IPS-18c (cell line): ENCODE data around the gene KRT15.

ENCODE experiments used
- H3K4me3 ChIP-seq: 2 replicates; pipeline ENCODE4 v1.7.0; 2013; ENCODE audit warnings: low read depth, mild to moderate bottlenecking, low read length, moderate library complexity; ENCODE audit not compliant: insufficient read depth
- H3K9me3 ChIP-seq: one replicate; pipeline ENCODE4 v1.6.1; 2013; ENCODE audit warnings: mild to moderate bottlenecking, low read length, moderate library complexity; ENCODE audit not compliant: control insufficient read depth, insufficient read depth

The KRT15 gene

DNA sequence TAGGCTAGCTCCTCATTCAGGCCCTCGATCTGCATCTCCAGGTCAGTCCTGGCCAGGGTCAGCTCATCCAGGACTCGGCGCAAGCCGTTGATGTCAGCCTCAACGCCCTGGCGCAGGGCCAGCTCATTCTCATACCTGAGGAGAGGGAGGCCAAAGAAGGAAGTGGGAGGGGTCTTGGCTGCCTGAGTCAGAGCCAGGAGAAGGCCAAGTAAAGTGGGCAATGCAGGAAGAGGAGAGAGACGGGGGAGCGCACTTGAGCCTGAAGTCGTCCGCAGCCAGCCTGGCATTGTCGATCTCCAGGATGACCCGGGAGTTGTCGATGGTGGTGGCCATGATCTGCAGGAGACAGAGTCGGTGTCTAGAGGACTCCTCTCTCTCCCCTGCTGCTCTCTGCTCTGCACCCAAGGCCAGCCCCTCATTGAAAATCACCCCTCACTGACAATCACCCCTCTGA lies 1.8 kb downstream of the KRT15 start:
- H3K9me3 ChIP-seq = no peaks in the 10 kb centered on the region
- no peak overlapping the region for H3K4me3 ChIP-seq

GRCh38 chr17:41516147-41516829 lies 2.4 kb downstream of the KRT15 start:
- H3K4me3 ChIP-seq = no peak overlapping the region
- H3K9me3 ChIP-seq = no peaks in the 10 kb centered on the region

DNA sequence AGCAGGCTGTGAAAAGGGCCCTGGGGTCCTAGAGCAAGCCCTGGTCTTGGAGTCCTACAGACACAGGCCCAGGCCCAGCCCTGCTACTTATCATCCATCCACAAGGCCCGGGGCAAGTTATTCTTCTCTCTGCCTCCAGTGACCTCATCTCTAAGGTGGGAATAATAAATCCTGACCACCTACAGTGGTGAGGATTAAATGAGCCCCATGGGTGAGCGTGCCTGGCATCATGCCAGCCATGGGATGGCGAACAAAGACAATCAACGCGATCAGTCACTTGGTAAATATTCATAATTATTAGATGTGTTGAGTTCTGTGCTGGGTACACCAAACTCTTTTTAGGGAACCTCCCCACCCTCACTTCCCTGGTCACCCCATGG lies 5.5 kb downstream of the KRT15 start:
- Histone ChIP-seq H3K9me3 (no peaks in the 10 kb centered on the region), H3K4me3 (no peak overlapping the region)

DNA sequence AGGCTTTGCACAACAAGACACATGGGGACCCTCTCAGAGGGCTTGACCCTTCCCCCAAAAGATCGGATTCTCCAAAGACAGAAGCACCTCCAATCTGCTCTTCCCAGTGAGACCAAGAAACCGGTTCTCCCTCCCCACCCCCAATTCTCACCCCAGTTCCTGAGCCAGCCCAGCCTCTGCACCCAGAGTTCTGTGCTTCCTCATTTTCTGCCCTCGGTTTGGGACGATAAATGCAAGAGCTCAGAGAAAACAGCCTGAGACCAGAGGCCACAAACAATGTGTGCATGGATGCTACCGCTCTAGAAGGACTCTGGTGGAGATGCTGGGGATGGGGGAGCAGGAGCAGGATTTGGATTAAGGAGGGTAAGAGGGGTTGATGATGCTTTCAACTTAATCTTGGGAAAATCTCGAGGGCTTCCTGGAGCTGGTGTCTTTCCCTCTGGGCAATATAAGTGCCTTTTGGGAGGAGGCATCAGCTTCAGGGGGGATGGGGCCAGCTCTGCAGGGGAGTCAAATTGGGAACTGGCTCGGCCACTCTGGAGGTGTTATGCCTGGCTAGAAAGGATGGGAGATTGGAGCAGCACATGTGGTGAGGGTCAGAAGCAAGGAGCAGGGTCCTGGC lies 6.0 kb downstream of the KRT15 start:
- H3K4me3 ChIP-seq = no peak overlapping the region
- no peaks in the 10 kb centered on the region for H3K9me3 ChIP-seq

DNA sequence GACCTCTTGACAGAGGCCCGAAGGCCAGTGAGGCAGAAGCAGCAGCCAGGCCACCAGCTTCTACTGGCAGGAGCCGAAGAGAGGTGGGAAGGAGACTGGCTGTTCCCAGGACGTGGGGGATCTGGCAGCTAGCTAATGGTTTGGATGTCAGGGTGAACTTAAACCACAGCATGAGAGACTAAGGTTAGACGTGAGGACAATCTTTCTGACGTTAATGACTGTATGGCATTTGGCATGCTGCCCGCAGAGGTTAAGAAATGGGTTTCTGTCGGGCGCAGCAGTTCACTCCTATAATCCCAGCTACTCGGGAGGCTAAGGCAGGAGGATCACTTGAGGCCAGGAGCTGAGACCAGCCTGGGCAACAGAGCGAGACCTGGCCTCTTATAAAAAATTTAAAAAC lies 7.0 kb downstream of the KRT15 start:
- H3K9me3 ChIP-seq = no peaks in the 10 kb centered on the region
- no peak overlapping the region for H3K4me3 ChIP-seq

GRCh38 chr17:41511116-41511515 lies 7.6 kb downstream of the KRT15 start:
- Histone ChIP-seq H3K9me3 (no peaks in the 10 kb centered on the region), H3K4me3 (no peak overlapping the region)

GRCh38 chr17:41510251-41511065 lies 8.2 kb downstream of the KRT15 start:
- Histone ChIP-seq H3K4me3 (no peak overlapping the region), H3K9me3 (no peaks in the 10 kb centered on the region)

- Histone ChIP-seq H3K4me3 (no peak overlapping the region), H3K9me3 (no peaks in the 10 kb centered on the region)
These were observed 11.3 kb downstream of the KRT15 start for GRCh38 chr17:41507315-41507880.

- no peak overlapping the region for H3K4me3 ChIP-seq
- no peaks in the 10 kb centered on the region for H3K9me3 ChIP-seq
These were observed 12.6 kb downstream of the KRT15 start for GRCh38 chr17:41505809-41506767.

DNA sequence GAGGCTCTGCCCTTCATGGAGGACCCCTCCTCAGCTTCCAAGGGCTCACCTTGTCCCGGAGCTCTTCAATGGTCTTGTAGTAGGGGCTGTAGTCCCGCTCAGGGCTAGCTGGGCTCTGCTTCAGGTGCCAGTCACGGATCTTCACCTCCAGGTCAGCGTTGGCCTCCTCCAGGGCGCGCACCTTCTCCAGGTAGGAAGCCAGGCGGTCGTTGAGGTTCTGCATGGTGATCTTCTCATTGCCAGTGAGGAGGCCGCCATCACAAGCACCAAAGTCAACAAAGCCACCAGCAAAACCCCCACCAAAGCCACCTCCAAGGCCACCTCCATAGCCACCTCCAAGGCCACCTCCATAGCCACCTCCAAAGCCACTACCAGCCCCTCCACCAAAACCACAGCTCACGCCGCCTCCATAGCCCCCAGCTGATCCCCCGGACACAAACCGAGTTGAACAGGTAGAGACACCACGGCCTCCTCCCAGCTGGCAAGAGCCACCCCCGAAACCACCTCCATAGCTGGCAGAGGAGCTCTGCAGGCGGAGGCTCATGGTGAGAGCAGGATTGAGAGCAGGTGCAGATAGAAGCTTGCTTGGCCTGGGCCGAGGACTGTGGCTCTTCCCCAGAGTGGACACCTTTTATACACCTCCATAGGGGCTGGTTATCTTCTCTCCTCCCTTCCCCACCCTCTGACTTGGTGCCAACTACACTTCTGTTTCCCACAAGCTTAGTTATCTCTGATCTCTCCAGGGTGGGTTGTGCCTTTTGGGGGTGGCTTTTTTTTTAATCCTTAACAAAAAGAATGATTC lies 13.5 kb downstream of the KRT15 start, which contains the start of gene KRT13:
Gene KRT13, minus strand, starts transcription at position 606 of the 802 bp plus-strand sequence. Its CDS starts 62 bp downstream, at position 544.
- no peak within 1 kb of the TSS for H3K4me3 ChIP-seq
- H3K9me3 ChIP-seq = no peaks in the 10 kb centered on the region

GRCh38 chr17:41504246-41504977 lies 14.3 kb downstream of the KRT15 start:
- no peaks in the 10 kb centered on the region for H3K9me3 ChIP-seq
- H3K4me3 ChIP-seq = no peak overlapping the region

DNA sequence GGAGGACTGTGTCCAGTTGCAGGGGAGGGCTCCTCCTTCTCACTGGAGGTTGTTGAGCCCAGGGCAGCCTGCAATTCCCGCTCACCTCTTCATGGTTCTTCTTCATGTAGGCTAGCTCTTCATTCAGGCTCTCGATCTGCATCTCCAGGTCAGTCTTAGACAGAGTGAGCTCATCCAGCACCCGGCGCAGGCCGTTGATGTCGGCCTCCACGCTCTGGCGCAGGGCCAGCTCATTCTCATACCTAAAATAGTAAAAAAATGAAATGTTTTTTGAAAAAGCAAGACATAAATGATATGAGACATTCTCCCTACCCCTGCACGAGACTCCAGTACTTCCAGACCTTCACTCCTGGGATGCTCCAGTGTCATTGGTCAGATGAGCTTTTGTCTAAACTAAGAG lies 15.5 kb downstream of the KRT15 start:
- Histone ChIP-seq H3K4me3 (no peak overlapping the region), H3K9me3 (no peaks in the 10 kb centered on the region)

- Histone ChIP-seq H3K4me3 (no peak overlapping the region), H3K9me3 (no peaks in the 10 kb centered on the region)
These were observed 18.4 kb downstream of the KRT15 start for GRCh38 chr17:41500131-41500911.

DNA sequence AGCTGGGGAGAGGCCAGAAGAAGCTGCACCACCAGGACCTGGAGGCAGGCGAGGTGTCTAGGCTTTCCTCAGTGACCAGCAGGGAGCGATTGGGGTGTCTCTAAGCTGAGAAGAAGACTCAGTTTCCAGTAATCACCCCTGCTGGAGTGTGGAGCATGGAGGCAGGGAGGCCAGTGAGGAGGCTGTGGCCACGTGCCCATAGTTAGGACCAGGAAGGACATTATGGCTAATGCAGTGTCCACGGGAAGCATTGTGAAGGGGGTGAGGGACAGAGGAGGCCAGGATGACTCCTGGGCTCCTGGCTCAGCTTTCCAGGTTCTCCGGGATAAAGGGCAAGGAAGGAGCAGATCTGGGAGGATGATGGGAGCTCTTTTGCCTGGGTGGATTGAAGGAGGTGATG lies 19.0 kb downstream of the KRT15 start:
- no peaks in the 10 kb centered on the region for H3K9me3 ChIP-seq

DNA sequence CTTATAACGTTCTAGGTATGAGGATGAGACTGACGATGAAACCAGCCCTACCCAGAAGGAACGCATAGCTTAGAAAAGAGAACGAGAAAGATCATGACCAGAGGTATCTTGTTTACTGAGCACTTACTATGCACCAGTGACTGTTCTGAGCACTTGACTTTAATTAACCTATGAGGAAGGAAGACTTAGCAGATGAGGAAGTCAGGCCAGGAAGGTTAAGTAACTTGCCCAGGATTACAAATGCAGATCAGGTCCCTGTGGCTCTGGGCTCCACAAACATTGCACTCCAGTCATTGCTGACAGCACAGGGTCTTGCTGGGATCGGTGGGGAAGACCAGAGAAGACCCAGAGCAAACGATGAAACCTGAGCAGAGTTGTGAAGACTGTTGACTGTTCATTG lies 20.4 kb downstream of the KRT15 start:
- H3K4me3 ChIP-seq = no peak overlapping the region
- H3K9me3 ChIP-seq = no peaks in the 10 kb centered on the region

More for the DNA sequence above, 19.0 kb downstream of the KRT15 start:
- no peak overlapping the region for H3K4me3 ChIP-seq
